HepG2 (cell line): ENCODE measurements around the gene VPREB3.

Experiments
- FOXJ3 ChIP-seq: sonication (generic); formaldehyde crosslinking; IDR thresholded peaks from 2 replicates; pipeline ENCODE4 v1.4.0; 2020; ENCODE audit warnings: missing genetic modification reagents, mild to moderate bottlenecking, borderline replicate concordance
- FOXP4 ChIP-seq: sonication (generic); formaldehyde crosslinking; IDR thresholded peaks from 2 replicates; pipeline ENCODE4 v1.4.0; 2020; ENCODE audit warnings: missing genetic modification reagents
- KDM4B ChIP-seq: sonication (generic); formaldehyde crosslinking; IDR thresholded peaks from 2 replicates; pipeline ENCODE4 v1.4.0; 2020; ENCODE audit warnings: missing genetic modification reagents
- MEF2D ChIP-seq: sonication (generic); formaldehyde crosslinking; IDR thresholded peaks from 2 replicates; pipeline ENCODE4 v1.5.1; 2020; ENCODE audit warnings: mild to moderate bottlenecking, missing genetic modification reagents
- ZNF138 ChIP-seq: sonication (generic); formaldehyde crosslinking; IDR thresholded peaks from 2 replicates; pipeline ENCODE4 v1.5.0; 2020; ENCODE audit warnings: mild to moderate bottlenecking, low read depth, missing genetic modification reagents
- ZNF33A ChIP-seq: sonication (generic); formaldehyde crosslinking; IDR thresholded peaks from 2 replicates; pipeline ENCODE4 v1.5.1; 2020; ENCODE audit warnings: missing genetic modification reagents, mild to moderate bottlenecking, moderate library complexity, borderline replicate concordance
- ZNF430 ChIP-seq: sonication (generic); formaldehyde crosslinking; IDR thresholded peaks from 2 replicates; pipeline ENCODE4 v1.9.0; 2021; ENCODE audit warnings: mild to moderate bottlenecking, missing genetic modification reagents
- ZNF432 ChIP-seq: sonication (generic); formaldehyde crosslinking; IDR thresholded peaks from 2 replicates; pipeline ENCODE4 v1.5.0; 2020; ENCODE audit warnings: missing genetic modification reagents, mild to moderate bottlenecking, borderline replicate concordance
- ZNF780A ChIP-seq: sonication (generic); formaldehyde crosslinking; IDR thresholded peaks from 2 replicates; pipeline ENCODE4 v1.8.0; 2022; ENCODE audit warnings: mild to moderate bottlenecking, missing genetic modification reagents, moderate library complexity

GRCh38 chr22:23769321-23769965 is 15.2 kb upstream of the VPREB3 start:
- TF ChIP-seq KDM4B (CRISPR knock-in tag), result no peak
- no peak for TF ChIP-seq FOXP4 (CRISPR knock-in tag)
- TF ChIP-seq ZNF780A, result no peak
- no peak for TF ChIP-seq ZNF432 (CRISPR knock-in tag)
- no peak for TF ChIP-seq ZNF138 (CRISPR knock-in tag)
- no peak for TF ChIP-seq MEF2D (CRISPR knock-in tag)
- TF ChIP-seq FOXJ3, result no peak
- no peak for TF ChIP-seq ZNF33A (CRISPR knock-in tag)
- TF ChIP-seq ZNF430 (CRISPR knock-in tag), result no peak
